ENCODE measurements around the gene SH3GL2.

Gene SH3GL2

GRCh38 chr9:17578911-17579793, at the start of gene SH3GL2:
Gene SH3GL2 (plus strand): TSS chr9:17579066.
- DNase-seq: peak; percentile 20

- DNase-seq: peak; percentile 46
These were observed 47.1 kb upstream of the SH3GL2 start for GRCh38 chr9:17531642-17532254.

GRCh38 chr9:17532461-17532860, 46.4 kb upstream of the SH3GL2 start:
- DNase-seq: no peak

GRCh38 chr9:17535176-17535575, 43.7 kb upstream of the SH3GL2 start:
- DNase-seq: no peak

DNA sequence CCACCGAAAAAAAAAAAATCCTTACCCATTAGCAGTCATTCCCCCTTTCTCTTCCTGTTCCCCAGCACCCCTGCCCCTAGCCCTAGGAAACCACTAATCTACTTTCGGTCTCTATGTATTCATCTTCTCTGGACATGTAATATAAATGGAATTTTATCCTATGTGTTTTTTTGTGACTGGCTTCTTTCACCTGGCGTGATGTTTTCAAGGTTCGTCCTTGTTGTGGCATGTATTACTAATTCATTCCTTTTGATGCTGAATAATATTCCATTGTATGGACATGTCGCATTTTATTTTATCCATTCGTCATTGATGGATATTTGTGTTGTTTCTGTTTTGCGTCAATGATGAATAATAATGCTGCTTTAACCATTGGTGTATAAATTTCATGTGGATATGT, 42.8 kb upstream of the SH3GL2 start:
- no peak for DNase-seq

DNA sequence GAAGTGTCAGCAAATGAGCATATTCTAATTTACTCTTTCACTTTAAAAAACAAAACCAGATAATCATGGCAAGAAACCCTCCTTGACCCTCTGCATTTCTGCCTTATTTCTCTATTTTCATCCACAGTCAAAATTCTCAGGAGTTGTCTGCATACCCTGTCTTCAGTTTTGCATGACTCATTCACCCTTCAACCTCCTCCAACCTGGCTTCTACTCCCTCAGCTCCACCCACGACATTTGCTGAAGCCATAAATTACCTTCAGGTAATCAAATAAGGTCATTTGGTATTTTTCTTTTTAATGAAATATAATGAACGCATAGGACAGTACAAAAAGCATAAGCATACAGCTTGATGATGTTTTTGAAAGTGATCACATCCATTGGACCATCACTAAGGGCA, 27.8 kb upstream of the SH3GL2 start:
- DNase-seq: no peak

- DNase-seq: no peak
These were observed 23.4 kb upstream of the SH3GL2 start for GRCh38 chr9:17555362-17556054.

- DNase-seq: no peak
These were observed 22.6 kb upstream of the SH3GL2 start for GRCh38 chr9:17556255-17556654.

DNA sequence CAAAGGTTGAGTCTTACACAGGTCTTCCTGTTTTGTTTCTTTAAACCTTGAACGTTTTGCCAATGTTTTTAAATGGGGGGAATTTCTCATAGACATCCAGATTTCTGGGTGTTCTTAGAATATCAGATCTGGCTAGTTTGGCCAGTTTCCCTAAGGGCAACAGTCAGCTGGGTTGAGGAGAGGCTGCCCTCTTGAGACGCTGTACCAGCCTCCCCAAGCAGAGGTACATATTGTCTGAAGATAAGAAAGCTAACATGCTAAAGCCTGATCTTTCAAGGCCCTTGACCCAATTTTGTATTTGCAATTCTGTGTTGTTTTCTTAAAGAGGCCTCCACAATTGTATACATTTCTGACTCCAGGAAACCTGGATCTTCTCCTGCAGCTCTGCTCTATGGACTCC, 21.9 kb upstream of the SH3GL2 start:
- DNase-seq: no peak

DNA sequence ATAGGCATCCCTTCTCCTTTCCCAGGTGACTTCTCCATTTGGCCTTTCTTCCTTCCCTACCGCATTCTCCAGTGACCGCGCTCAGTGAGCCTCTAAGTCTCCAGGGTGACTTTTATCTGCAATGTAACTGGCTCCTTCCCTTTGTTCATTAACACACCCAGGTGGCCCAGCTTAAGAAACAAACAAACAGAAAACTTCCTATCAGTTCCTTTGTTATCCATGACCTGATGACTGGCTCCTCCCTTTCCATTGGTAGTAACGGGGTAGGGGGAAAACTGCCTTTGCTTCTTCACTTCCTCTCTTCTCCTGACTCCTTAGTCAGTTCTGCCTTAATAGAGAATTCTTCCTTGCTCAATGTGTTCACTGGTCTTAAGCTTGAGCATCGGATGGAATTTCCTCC, 7.0 kb upstream of the SH3GL2 start:
- no peak for DNase-seq

DNA sequence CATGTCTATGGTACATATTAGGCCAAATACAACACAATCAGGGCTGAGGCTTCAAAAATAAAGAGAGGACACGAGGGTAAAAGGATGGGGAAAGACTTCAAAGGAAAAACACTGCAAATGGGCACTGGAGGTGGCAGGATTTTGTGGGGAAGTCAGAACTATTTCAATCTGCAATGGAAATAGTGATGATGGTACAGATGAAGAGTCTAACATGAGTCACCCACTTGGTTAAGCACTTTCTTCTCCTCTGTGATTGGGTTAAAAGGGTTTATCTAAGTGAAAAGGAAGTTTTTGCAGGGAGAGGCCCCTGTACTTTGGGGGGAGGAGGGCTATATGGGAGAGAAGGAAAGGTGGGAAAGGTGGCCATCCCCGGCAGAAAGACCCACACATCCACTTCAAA, 4.5 kb upstream of the SH3GL2 start:
- no peak for DNase-seq

GRCh38 chr9:17578577-17578910, 322 bp upstream of the SH3GL2 start:
- DNase-seq: no peak

GRCh38 chr9:17580119-17580518, 1.3 kb downstream of the SH3GL2 start:
- DNase-seq: no peak

DNA sequence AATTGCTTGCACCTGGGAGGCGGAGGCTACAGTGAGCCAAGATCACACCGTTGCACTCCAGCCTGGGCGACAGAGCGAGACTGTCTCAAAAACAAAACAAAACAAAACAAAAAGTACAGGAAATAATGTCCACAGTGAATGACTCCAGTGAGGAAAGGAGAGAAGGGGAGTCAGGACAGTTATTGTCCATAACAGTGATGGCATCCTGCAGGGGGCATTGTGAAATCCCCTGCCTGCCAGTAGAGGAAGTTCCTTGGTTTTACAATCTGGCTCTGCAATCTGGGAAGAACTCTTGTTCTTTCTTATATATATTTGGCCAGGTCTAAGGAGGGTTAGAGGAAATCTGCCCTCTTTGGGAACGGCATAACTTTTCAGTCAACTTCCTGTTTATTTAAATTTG, 8.2 kb downstream of the SH3GL2 start:
- no peak for DNase-seq

- DNase-seq: no peak
These were observed 9.5 kb downstream of the SH3GL2 start for GRCh38 chr9:17588395-17588794.

- no peak for DNase-seq
These were observed 10.1 kb downstream of the SH3GL2 start for GRCh38 chr9:17588941-17589340.

- no peak for DNase-seq
These were observed 10.9 kb downstream of the SH3GL2 start for GRCh38 chr9:17589771-17590170.

- no peak for DNase-seq
These were observed 16.1 kb downstream of the SH3GL2 start for GRCh38 chr9:17594961-17595360.

DNA sequence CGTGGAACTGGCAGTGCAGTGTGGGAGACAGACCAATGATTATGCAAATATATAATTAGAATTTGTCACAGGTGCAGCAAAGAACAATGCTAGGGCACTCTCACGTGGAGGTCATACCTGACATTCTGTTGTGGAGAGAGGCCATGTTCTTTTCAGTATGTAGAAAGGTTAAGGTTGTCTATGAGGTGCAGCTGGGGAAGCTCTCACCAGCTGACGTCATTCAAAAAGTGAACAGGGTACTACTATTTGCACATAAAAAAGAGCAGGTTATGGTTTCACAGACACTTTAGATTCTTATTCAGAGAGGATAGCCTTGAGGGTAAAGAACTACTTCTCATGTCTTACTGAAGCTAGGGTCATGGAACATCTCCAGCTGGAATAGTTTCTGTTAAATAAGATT, 19.1 kb downstream of the SH3GL2 start:
- DNase-seq: no peak

DNA sequence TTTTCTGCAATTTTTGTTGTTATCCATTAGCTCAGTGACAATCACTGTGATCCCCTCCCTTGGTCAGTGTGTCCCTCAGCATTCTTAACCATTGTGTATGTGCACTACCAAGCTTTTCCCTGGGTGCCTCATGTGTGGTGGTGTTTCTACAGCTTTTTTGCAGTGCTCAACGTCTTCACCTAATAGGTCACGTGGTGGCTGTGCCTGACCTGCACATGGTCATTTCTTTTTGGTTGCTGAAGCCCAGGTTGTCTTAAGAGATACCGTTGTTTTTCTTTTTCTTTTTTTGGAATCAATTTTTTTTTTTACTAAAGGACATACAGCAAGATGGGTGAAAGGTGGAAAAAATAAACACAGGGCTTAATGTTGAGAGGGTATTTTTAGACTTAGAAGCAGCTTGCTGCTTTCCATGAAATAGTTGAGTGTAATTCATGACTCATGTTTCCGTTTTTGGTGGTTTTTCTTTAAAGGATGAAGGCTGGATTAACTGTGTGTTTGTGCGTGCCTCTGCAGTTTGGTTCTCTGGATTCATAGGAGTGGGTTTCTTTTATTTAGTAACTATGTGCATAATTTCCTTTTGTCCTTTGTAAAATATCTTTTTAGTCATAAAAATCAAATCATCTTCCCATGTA, 22.2 kb downstream of the SH3GL2 start:
- no peak for DNase-seq

GRCh38 chr9:17604556-17604955, 25.7 kb downstream of the SH3GL2 start:
- no peak for DNase-seq

DNA sequence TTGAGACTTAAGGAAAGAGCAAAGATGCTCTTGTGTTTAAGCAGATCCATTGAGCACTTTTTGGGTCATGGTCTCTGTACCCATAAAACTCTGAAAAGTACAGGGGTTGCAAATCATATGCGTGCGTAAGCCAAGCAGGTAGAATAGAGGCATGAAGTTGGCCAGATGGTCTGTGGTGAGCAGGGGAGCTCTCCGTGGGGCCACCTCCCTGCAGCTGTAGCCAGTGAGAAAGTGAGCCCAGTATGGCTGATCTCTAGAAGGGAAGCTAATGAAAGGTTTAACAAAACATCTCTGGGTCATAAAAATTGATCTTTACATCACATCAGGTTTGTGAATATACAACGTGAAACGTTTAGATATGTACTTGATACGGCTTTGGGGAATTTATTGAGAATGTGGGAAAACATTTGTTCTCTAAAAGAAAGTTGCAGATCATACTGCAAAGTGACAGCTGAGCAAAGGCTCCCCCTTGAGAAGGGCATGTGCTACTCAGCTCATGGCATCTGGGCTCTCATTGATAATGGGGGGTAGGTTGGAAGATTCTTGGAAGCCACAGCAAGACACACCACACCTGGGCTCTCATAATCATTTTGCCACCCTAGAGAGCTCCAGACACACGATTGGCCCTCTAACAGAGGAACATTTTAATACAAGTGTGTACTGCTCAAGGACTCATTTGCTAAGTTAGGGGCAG, 30.6 kb downstream of the SH3GL2 start:
- DNase-seq: no peak

DNA sequence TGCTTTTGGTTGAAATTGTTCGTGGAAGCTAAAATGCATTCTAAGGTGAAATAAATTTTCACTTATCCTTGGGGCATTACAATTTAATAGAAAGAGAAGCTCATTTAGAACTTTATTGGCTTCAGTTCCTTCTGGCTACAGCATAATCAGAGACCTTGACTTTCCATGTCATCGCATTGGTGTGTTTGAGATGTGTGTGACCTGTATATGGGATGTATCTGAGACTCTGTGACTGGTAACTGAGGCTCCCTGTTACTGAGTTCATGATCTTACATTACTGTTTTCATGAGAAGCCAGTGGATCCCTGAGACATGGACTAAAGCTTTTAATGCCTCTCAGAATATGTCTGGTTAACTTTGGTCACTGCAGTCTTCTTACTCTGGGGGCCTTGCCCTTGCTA, 32.5 kb downstream of the SH3GL2 start:
- DNase-seq: no peak
